AG09309 (cell line): ENCODE results near the gene DACH1.

Source experiments
- DNase-seq: peaks from one replicate; pipeline ENCODE4 v3.0.0-alpha.2; 2010; ENCODE audit warnings: low read depth
- H3K4me3 ChIP-seq: 2 replicates; pipeline ENCODE4 v1.5.1; 2011; ENCODE audit warnings: mild to moderate bottlenecking, low read depth, low read length, moderate library complexity; ENCODE audit not compliant: control insufficient read depth
- TF ChIP-seq, protein P1 (sequence below): IDR thresholded peaks from 2 replicates; pipeline ENCODE4 v1.5.1; 2011; ENCODE audit warnings: mild to moderate bottlenecking, low read depth, low read length, inconsistent platforms; ENCODE audit not compliant: insufficient read depth, control insufficient read depth; ENCODE audit errors: missing control alignments

The DACH1 gene

GRCh38 chr13:71576571-71576970, 290.4 kb downstream of the DACH1 start:
- H3K4me3 ChIP-seq = no peak overlapping the region
- DNase-seq = no peak
- TF ChIP-seq, protein P1, sequence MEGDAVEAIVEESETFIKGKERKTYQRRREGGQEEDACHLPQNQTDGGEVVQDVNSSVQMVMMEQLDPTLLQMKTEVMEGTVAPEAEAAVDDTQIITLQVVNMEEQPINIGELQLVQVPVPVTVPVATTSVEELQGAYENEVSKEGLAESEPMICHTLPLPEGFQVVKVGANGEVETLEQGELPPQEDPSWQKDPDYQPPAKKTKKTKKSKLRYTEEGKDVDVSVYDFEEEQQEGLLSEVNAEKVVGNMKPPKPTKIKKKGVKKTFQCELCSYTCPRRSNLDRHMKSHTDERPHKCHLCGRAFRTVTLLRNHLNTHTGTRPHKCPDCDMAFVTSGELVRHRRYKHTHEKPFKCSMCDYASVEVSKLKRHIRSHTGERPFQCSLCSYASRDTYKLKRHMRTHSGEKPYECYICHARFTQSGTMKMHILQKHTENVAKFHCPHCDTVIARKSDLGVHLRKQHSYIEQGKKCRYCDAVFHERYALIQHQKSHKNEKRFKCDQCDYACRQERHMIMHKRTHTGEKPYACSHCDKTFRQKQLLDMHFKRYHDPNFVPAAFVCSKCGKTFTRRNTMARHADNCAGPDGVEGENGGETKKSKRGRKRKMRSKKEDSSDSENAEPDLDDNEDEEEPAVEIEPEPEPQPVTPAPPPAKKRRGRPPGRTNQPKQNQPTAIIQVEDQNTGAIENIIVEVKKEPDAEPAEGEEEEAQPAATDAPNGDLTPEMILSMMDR = no peak

DNA sequence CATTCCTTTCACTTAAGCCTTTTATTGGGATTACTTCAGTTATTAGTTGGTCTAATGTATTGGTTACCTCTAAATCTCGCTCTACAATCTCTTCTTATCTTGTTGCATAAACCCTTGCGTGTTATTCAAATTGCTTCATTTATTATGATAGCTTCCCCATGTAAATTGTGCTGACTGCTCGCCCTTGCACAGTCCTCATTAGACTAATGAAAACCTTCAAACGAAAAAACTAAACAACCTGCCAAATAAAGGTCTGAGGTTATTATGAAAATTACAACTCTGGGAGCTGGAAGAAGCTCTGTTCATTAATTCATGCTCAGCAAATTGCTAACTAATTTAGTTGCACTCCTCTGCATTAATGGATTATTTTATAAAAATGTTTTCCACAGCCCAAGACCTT, 320.1 kb downstream of the DACH1 start:
- DNase-seq = no peak
- H3K4me3 ChIP-seq = no peak overlapping the region
- TF ChIP-seq, protein P1 = no peak

GRCh38 chr13:71540098-71540497, 326.9 kb downstream of the DACH1 start:
- H3K4me3 ChIP-seq = no peak overlapping the region
- TF ChIP-seq, protein P1 = no peak
- no peak for DNase-seq

- TF ChIP-seq, protein P1 = no peak
- no peak overlapping the region for H3K4me3 ChIP-seq
- no peak for DNase-seq
Measured at GRCh38 chr13:71536201-71536600, 330.8 kb downstream of the DACH1 start.

DNA sequence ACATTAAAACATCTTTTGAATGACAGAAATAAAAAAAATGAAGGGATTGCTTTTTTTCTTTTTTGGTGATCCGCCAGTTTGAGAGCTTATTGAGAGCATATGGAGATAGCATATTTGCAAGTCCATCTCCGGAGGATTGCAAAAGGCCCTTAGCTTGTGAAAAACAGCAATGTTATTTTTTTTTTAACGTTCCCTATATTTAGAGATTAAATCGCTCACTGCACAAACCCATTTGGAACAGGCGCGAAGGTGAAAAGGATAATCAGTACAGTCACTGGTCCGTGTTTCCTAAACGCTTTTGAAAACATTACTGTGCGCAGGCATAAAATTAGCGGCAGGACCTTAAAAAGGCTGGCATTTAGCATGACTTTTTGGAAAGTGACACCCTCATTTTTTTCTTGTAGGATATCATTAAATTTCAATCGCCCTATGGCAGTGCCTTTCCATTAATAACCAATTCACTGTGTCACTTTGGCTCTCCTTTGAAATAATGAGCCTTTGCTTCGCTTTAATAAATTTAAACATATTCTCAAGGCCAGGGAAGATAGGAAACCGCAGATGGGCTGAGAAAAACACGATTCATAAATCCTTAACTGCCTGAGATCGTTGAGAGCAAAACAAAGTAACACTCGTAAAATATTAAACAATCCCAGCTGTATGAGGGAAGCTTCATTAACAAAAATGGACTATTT, 342.2 kb downstream of the DACH1 start:
- DNase-seq = no peak
- no peak overlapping the region for H3K4me3 ChIP-seq
- TF ChIP-seq, protein P1 = no peak

DNA sequence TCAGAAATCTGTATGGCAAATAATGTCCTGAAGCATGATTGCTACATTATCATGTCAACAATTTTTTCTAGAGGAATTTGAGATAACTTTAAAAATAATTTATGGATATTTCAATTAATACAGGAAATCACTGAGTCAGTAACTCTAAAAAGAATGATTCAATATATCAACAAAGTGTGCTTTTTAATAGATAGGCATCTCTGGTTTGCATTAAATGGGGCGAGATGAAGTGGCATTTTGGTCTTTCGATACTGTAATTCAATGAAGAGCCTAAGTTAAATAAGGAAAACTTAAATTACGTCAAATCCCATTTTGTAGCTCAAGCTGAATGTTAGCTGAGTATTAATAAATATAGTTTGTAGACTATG, 342.8 kb downstream of the DACH1 start:
- TF ChIP-seq, protein P1 = no peak
- H3K4me3 ChIP-seq = no peak overlapping the region
- no peak for DNase-seq
